HG02885 (cell line): ENCODE results near the gene PLOD1.

Experiments
- ATAC-seq: cut with Tn5 transposase; IDR thresholded peaks from one replicate; pipeline ENCODE4 v1.9.1; 2021; ENCODE audit warnings: mild to moderate bottlenecking; ENCODE audit not compliant: unreplicated experiment, poor library complexity

The PLOD1 gene

GRCh38 chr1:11970441-11971185 is 36.1 kb downstream of the PLOD1 start:
- no peak for ATAC-seq

GRCh38 chr1:11977625-11978024 is 43.1 kb downstream of the PLOD1 start:
- no peak for ATAC-seq

- no peak for ATAC-seq
Measured at GRCh38 chr1:11978301-11978700, 43.8 kb downstream of the PLOD1 start.

GRCh38 chr1:11979028-11979850 is 44.7 kb downstream of the PLOD1 start:
- no peak for ATAC-seq

- ATAC-seq, result peak; percentile 90
Measured at GRCh38 chr1:11979851-11980675, 45.5 kb downstream of the PLOD1 start, which contains the start of gene MFN2. MFN2 (plus strand) TSS chr1:11980444; CDS start chr1:11989169, 8,725 bp downstream.

- no peak for ATAC-seq
Measured at GRCh38 chr1:11980676-11980972, 46.1 kb downstream of the PLOD1 start.

GRCh38 chr1:11981378-11982009 is 47.0 kb downstream of the PLOD1 start:
- ATAC-seq, result no peak

- ATAC-seq, result no peak
Measured at GRCh38 chr1:11982010-11982392, 47.5 kb downstream of the PLOD1 start.

- ATAC-seq, result no peak
Measured at GRCh38 chr1:11984121-11984520, 49.6 kb downstream of the PLOD1 start.

GRCh38 chr1:11984576-11984975 is 50.1 kb downstream of the PLOD1 start:
- no peak for ATAC-seq

- no peak for ATAC-seq
Measured at GRCh38 chr1:11985171-11985570, 50.7 kb downstream of the PLOD1 start.

- ATAC-seq, result no peak
Measured at GRCh38 chr1:11985851-11986250, 51.3 kb downstream of the PLOD1 start.

- ATAC-seq, result no peak
Measured at GRCh38 chr1:11989669-11990068, 55.2 kb downstream of the PLOD1 start.

GRCh38 chr1:11990303-11991032 is 56.0 kb downstream of the PLOD1 start:
- ATAC-seq, result no peak

GRCh38 chr1:11991969-11992676 is 57.6 kb downstream of the PLOD1 start:
- no peak for ATAC-seq

GRCh38 chr1:11997081-11997850 is 62.7 kb downstream of the PLOD1 start:
- ATAC-seq, result no peak

- ATAC-seq, result no peak
Measured at GRCh38 chr1:11998636-11999035, 64.1 kb downstream of the PLOD1 start.

GRCh38 chr1:11999236-11999635 is 64.7 kb downstream of the PLOD1 start:
- ATAC-seq, result no peak
